Endodermal cell (in vitro differentiated cells): ENCODE measurements around the gene STK4. TPM values are rescaled to one million over a fixed set of nuclear protein-coding genes. Genes with fewer than 3 reads are reported as not detected.

ENCODE experiments used
- DNase-seq: peaks from one replicate; pipeline ENCODE4 v3.0.0-alpha.2; 2017
- H3K27ac ChIP-seq: 2 replicates; pipeline ENCODE4 v1.5.1; 2013; ENCODE audit warnings: mild to moderate bottlenecking, low read depth, low read length, moderate library complexity
- H3K27me3 ChIP-seq: 2 replicates; pipeline ENCODE4 v1.6.1; 2013; ENCODE audit warnings: mild to moderate bottlenecking, low read length, moderate library complexity; ENCODE audit not compliant: insufficient read depth, control insufficient read depth, poor library complexity, severe bottlenecking
- H3K36me3 ChIP-seq: 2 replicates; pipeline ENCODE4 v1.7.0; 2013; ENCODE audit warnings: mild to moderate bottlenecking, low read length, moderate library complexity; ENCODE audit not compliant: control insufficient read depth, insufficient read depth
- H3K4me1 ChIP-seq: one replicate; pipeline ENCODE4 v1.7.0; 2013; ENCODE audit warnings: low read length; ENCODE audit not compliant: control insufficient read depth, insufficient read depth
- H3K4me3 ChIP-seq: 2 replicates; pipeline ENCODE4 v1.5.1; 2013; ENCODE audit warnings: mild to moderate bottlenecking, low read length, moderate library complexity
- H3K9ac ChIP-seq: 2 replicates; pipeline ENCODE4 v1.6.1; 2013; ENCODE audit warnings: mild to moderate bottlenecking, low read length, moderate library complexity; ENCODE audit not compliant: poor library complexity, severe bottlenecking; ENCODE audit errors: extremely low read depth
- H3K9me3 ChIP-seq: 2 replicates; pipeline ENCODE4 v1.6.1; 2013; ENCODE audit warnings: mild to moderate bottlenecking, low read length, moderate library complexity; ENCODE audit not compliant: control insufficient read depth
- H3K27ac Mint-ChIP-seq: 2 replicates; pipeline ENCODE4 v1.8.0; 2020; ENCODE audit warnings: mixed read lengths
- H3K27me3 Mint-ChIP-seq: 2 replicates; pipeline ENCODE4 v1.8.0; 2021; ENCODE audit warnings: mild to moderate bottlenecking, mixed read lengths; ENCODE audit not compliant: insufficient read depth
- H3K36me3 Mint-ChIP-seq: 2 replicates; pipeline ENCODE4 v1.8.0; 2020; ENCODE audit warnings: low read depth, mixed read lengths
- H3K4me1 Mint-ChIP-seq: 2 replicates; pipeline ENCODE4 v1.8.0; 2020; ENCODE audit warnings: mixed read lengths
- H3K4me3 Mint-ChIP-seq: 2 replicates; pipeline ENCODE4 v1.8.0; 2020; ENCODE audit warnings: mild to moderate bottlenecking, moderate library complexity, mixed read lengths
- H3K9me3 Mint-ChIP-seq: 2 replicates; pipeline ENCODE4 v1.8.0; 2020; ENCODE audit warnings: mild to moderate bottlenecking, mixed read lengths
- WGBS, 2 experiments: methylation state at CpG; one replicate each; pipeline versions ENCODE4 v1.1.5 to v1.1.7; 2013; ENCODE audit warnings: missing lambda C conversion rate in 2 of 2, mixed read lengths in 1 of 2; ENCODE audit not compliant: insufficient coverage in 1 of 2, insufficient read length in 1 of 2; 5-methylcytosine and 5-hydroxymethylcytosine counted together
- total RNA-seq, 2 donors: library from RNA; stranded (reverse); fragmentation: NEBNext Ultra II Directional in 1 of 2; extraction: Animal tissue kit (Norgen Biotek cat#: 25700) in 1 of 2; gene quantifications; 2 replicates in 1 of 2; 3 replicates in 1 of 2; pipeline ENCODE4 v1.2.1, GENCODE V29; 2021
- TF ChIP-seq, protein P1 (sequence below): fragments of 200-600 bp; sonication (generic); conservative IDR thresholded peaks from 2 replicates; pipeline ENCODE4 v1.5.0; 2021; ENCODE audit warnings: antibody characterized with exemption, mild to moderate bottlenecking

Gene STK4
- total RNA-seq, 2 donors from 2014 or later, result 29.2 to 33.1 TPM

DNA sequence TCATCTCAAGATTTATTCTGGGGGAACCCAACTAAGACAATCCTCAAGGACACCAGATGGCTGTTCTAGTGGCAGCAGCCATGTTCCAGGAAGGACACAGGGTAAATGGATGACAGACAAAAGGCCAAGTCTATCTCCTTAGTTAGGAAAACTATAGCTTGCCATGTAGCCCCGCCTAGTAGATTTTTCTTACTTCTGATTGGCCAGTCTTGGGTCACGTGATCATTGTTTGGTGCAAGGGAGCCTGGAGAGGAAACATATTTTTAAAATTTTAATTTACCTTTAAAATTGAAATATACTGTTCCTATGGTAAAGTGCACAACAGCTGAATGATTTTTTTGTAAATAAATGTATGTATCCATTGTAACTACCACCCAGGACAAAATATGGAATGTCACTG is 139.0 kb downstream of the STK4 start:
- peaks cover 7% of the 10 kb centered on the region for H3K27me3 Mint-ChIP-seq
- 71 to 95% methylated on average over 1 to 2 of the region's 2 CpGs for WGBS, 2 experiments

GRCh38 chr20:45109634-45110033 is 143.3 kb downstream of the STK4 start:
- no peaks in the 10 kb centered on the region for H3K4me1 Mint-ChIP-seq
- no peaks in the 10 kb centered on the region for H3K27me3 Mint-ChIP-seq
- no peaks in the 10 kb centered on the region for H3K36me3 Mint-ChIP-seq
- H3K27ac Mint-ChIP-seq, result no peak overlapping the region
- no peak overlapping the region for H3K4me3 Mint-ChIP-seq
- Histone ChIP-seq H3K9ac (no peak overlapping the region), H3K27me3 (no peaks in the 10 kb centered on the region), H3K36me3 (no peaks in the 10 kb centered on the region), H3K4me3 (no peak overlapping the region), H3K4me1 (no peaks in the 10 kb centered on the region), H3K9me3 (no peaks in the 10 kb centered on the region), H3K27ac (no peak overlapping the region)
- TF ChIP-seq, protein P1, sequence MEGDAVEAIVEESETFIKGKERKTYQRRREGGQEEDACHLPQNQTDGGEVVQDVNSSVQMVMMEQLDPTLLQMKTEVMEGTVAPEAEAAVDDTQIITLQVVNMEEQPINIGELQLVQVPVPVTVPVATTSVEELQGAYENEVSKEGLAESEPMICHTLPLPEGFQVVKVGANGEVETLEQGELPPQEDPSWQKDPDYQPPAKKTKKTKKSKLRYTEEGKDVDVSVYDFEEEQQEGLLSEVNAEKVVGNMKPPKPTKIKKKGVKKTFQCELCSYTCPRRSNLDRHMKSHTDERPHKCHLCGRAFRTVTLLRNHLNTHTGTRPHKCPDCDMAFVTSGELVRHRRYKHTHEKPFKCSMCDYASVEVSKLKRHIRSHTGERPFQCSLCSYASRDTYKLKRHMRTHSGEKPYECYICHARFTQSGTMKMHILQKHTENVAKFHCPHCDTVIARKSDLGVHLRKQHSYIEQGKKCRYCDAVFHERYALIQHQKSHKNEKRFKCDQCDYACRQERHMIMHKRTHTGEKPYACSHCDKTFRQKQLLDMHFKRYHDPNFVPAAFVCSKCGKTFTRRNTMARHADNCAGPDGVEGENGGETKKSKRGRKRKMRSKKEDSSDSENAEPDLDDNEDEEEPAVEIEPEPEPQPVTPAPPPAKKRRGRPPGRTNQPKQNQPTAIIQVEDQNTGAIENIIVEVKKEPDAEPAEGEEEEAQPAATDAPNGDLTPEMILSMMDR, result no peak
- WGBS, 2 experiments, result 75 to 91% methylated on average over 2 to 8 of the region's 8 CpGs
- DNase-seq, result no peak
- H3K9me3 Mint-ChIP-seq, result no peaks in the 10 kb centered on the region

More for the DNA sequence above, 139.0 kb downstream of the STK4 start:
- Mint-ChIP-seq H3K36me3 (no peaks in the 10 kb centered on the region), H3K27ac (no peak overlapping the region), H3K9me3 (no peaks in the 10 kb centered on the region), H3K4me1 (peaks cover 6% of the 10 kb centered on the region), H3K4me3 (no peak overlapping the region)
- Histone ChIP-seq H3K9ac (no peak overlapping the region), H3K4me1 (no peaks in the 10 kb centered on the region), H3K36me3 (no peaks in the 10 kb centered on the region), H3K27ac (no peak overlapping the region), H3K4me3 (no peak overlapping the region), H3K9me3 (no peaks in the 10 kb centered on the region), H3K27me3 (peaks cover 11% of the 10 kb centered on the region)
- DNase-seq, result no peak
- TF ChIP-seq, protein P1, result no peak

GRCh38 chr20:45110301-45110700 is 144.0 kb downstream of the STK4 start:
- no peaks in the 10 kb centered on the region for H3K27me3 ChIP-seq
- no peak for DNase-seq
- no peaks in the 10 kb centered on the region for H3K9me3 ChIP-seq
- 95 to 100% methylated on average over 6 to 11 of the region's 11 CpGs for WGBS, 2 experiments
- no peak overlapping the region for H3K4me3 ChIP-seq
- H3K36me3 Mint-ChIP-seq, result no peaks in the 10 kb centered on the region
- H3K9ac ChIP-seq, result no peak overlapping the region
- no peak overlapping the region for H3K27ac Mint-ChIP-seq
- no peak overlapping the region for H3K27ac ChIP-seq
- TF ChIP-seq, protein P1, result no peak
- no peaks in the 10 kb centered on the region for H3K9me3 Mint-ChIP-seq
- H3K4me1 ChIP-seq, result no peaks in the 10 kb centered on the region
- no peak overlapping the region for H3K4me3 Mint-ChIP-seq
- no peaks in the 10 kb centered on the region for H3K4me1 Mint-ChIP-seq
- H3K36me3 ChIP-seq, result no peaks in the 10 kb centered on the region
- H3K27me3 Mint-ChIP-seq, result no peaks in the 10 kb centered on the region
